Breast epithelium (tissue), 4 donors: ENCODE results near the gene GOLGA7B. TPM values are rescaled to one million over a fixed set of nuclear protein-coding genes. Genes with fewer than 3 reads are reported as not detected.
"Not testable (repeated sequence)": the region's sequence is repeated elsewhere in the genome, so short reads cannot be mapped to it uniquely, and the experiment has no call there.

Source experiments
- DNase-seq, 2 donors: peaks; one replicate each; pipeline ENCODE4 v3.0.0-alpha.2; 2019; ENCODE audit warnings: low spot score in 2 of 2
- H3K27ac ChIP-seq, 2 donors: fragments of 200-600 bp; sonication (generic) in 1 of 2; one replicate each; pipeline ENCODE4 v1.5.1; 2016 to 2019; ENCODE audit warnings: mild to moderate bottlenecking in 1 of 2
- H3K27me3 ChIP-seq, 2 donors: fragments of 200-600 bp; sonication (generic) in 1 of 2; one replicate each; pipeline versions ENCODE4 v1.5.1 to v1.6.0; 2017 to 2019; ENCODE audit warnings: control low read depth in 1 of 2, mild to moderate bottlenecking in 1 of 2
- H3K36me3 ChIP-seq: fragments of 200-600 bp; one replicate; pipeline ENCODE4 v1.5.1; 2019
- H3K4me1 ChIP-seq, 2 donors: fragments of 200-600 bp; sonication (generic); one replicate each; pipeline ENCODE4 v1.5.1; 2016 to 2019; ENCODE audit warnings: control low read depth in 1 of 2
- H3K4me3 ChIP-seq, 3 donors: fragments of 200-600 bp; sonication (generic); 1 replicate in 2 of 3; 2 replicates in 1 of 3; pipeline ENCODE4 v1.5.1; 2016 to 2019; ENCODE audit warnings: mild to moderate bottlenecking in 3 of 3, moderate library complexity in 2 of 3
- H3K9me3 ChIP-seq, 2 donors: fragments of 200-600 bp; sonication (generic) in 1 of 2; one replicate each; pipeline ENCODE4 v1.5.1; 2016 to 2019; ENCODE audit warnings: control low read depth in 1 of 2
- POLR2A ChIP-seq: fragments of 450-650 bp; IDR thresholded peaks from one replicate; pipeline ENCODE4 v1.6.1; 2016; ENCODE audit warnings: antibody characterized with exemption, mild to moderate bottlenecking, moderate library complexity
- POLR2AphosphoS5 ChIP-seq, 3 donors: sonication (generic); formaldehyde crosslinking; IDR thresholded peaks; one replicate each; pipeline ENCODE4 v1.6.1; 2017; ENCODE audit warnings: antibody characterized with exemption in 3 of 3
- intact Hi-C: fragments of 100-400 bp; cut with DNase I; formaldehyde crosslinking; loops from one replicate; pipeline ENCODE4 v1.15.1; 2023; ENCODE audit warnings: low total_unique reads
- total RNA-seq, 3 donors: library from RNA; depleted of rRNA; stranded (reverse); fragments of >200 nt; gene quantifications; one replicate each; pipeline ENCODE4 v1.1.0, GENCODE V29; 2016
- TF ChIP-seq, protein P1 (sequence below), 3 donors: fragments of 450-650 bp; IDR thresholded peaks; one replicate each; pipeline ENCODE4 v1.5.1; 2016 to 2017; ENCODE audit warnings: antibody characterized with exemption in 3 of 3, mild to moderate bottlenecking in 3 of 3, moderate library complexity in 3 of 3

The GOLGA7B gene
- total RNA-seq, 3 donors from 2014 or later, result 0.33 to 3.2 (median 0.59) TPM

DNA sequence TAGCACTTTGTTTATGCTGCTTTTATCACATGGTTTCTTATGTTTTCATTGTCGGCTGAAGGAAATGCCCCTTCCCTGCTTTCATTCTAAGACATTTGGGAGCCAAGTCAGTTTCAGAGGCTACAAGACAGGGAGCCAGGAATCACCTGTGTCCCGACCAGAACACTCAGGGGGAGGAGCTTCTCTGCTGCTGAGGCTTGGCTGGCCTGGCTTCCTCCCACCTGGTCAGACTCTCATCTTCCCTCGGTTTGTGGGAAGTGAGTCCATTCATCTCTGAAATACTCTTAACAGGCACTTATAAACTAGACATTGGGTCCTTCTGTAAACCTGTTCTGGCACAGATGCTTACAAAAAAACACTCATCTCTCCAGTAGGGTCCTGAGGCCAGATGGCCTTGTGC, 19.6 kb upstream of the GOLGA7B start:
- Histone ChIP-seq H3K27me3 (no peaks in the 10 kb centered on the region), H3K4me1 (no peaks in the 10 kb centered on the region), H3K9me3 (no peaks in the 10 kb centered on the region), H3K36me3 (no peaks in the 10 kb centered on the region), H3K4me3 (no peak overlapping the region), H3K27ac (no peak overlapping the region)
- no peak for TF ChIP-seq POLR2AphosphoS5 (IDR thresholded peaks at IDR 0.05)
- no peak for TF ChIP-seq POLR2A
- TF ChIP-seq, protein P1, sequence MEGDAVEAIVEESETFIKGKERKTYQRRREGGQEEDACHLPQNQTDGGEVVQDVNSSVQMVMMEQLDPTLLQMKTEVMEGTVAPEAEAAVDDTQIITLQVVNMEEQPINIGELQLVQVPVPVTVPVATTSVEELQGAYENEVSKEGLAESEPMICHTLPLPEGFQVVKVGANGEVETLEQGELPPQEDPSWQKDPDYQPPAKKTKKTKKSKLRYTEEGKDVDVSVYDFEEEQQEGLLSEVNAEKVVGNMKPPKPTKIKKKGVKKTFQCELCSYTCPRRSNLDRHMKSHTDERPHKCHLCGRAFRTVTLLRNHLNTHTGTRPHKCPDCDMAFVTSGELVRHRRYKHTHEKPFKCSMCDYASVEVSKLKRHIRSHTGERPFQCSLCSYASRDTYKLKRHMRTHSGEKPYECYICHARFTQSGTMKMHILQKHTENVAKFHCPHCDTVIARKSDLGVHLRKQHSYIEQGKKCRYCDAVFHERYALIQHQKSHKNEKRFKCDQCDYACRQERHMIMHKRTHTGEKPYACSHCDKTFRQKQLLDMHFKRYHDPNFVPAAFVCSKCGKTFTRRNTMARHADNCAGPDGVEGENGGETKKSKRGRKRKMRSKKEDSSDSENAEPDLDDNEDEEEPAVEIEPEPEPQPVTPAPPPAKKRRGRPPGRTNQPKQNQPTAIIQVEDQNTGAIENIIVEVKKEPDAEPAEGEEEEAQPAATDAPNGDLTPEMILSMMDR (IDR thresholded peaks at IDR 0.05), result no peak
- DNase-seq, result no peak
- intact Hi-C loops, result no loop called here

DNA sequence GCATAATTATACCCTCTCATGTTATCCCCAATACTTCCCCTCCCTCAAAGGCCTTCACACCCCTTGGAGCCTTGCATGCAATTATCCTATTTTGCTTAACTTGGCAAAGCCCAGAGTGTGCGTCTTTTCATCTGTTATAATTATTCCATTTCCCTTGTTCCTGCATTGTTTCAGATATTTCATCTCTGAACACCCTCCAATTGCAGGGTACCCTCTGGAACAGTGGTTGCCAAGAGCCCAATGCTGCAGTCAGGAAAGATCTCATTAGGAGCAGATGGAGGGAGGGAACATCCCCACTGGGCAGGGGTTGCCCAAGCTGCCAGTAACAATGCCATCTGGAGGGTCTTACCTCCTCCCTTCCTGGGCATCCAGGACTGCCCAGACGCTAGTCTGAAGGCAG, 18.4 kb upstream of the GOLGA7B start:
- no peaks in the 10 kb centered on the region for H3K27me3 ChIP-seq
- no peak overlapping the region for H3K4me3 ChIP-seq
- no peaks in the 10 kb centered on the region for H3K9me3 ChIP-seq
- H3K36me3 ChIP-seq, result no peaks in the 10 kb centered on the region
- intact Hi-C loops, result no loop called here
- no peak for TF ChIP-seq POLR2A
- TF ChIP-seq, protein P1 (IDR thresholded peaks at IDR 0.05), result no peak
- no peak for TF ChIP-seq POLR2AphosphoS5 (IDR thresholded peaks at IDR 0.05)
- DNase-seq, result no peak
- no peak overlapping the region for H3K27ac ChIP-seq
- H3K4me1 ChIP-seq, result no peaks in the 10 kb centered on the region

DNA sequence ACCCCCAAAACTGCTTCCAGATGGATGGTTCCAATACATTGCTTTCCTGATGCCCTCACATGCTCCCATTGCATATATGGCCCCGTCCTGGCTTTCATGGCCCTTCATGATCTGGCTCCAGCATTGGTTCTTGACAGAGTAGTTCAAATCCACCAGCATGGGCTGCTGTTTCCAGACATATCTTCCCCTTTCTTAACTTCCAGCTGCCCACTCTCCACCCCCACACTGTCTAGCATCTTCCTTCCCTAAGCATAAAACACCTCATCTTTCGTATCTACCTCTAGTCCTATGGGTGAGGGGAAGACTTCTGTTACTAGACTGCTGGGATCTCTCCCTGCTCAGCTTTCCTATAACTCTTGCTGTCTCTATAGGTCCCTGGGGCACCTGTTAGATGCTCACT, 13.2 kb upstream of the GOLGA7B start:
- Histone ChIP-seq H3K27ac (no peak overlapping the region), H3K27me3 (no peaks in the 10 kb centered on the region), H3K9me3 (no peaks in the 10 kb centered on the region), H3K36me3 (no peaks in the 10 kb centered on the region), H3K4me1 (no peaks in the 10 kb centered on the region), H3K4me3 (no peak overlapping the region)
- no peak for DNase-seq
- intact Hi-C loops, result no loop called here
- TF ChIP-seq, protein P1 (IDR thresholded peaks at IDR 0.05), result no peak
- TF ChIP-seq POLR2A (no peak), POLR2AphosphoS5 (IDR thresholded peaks at IDR 0.05) (no peak)

DNA sequence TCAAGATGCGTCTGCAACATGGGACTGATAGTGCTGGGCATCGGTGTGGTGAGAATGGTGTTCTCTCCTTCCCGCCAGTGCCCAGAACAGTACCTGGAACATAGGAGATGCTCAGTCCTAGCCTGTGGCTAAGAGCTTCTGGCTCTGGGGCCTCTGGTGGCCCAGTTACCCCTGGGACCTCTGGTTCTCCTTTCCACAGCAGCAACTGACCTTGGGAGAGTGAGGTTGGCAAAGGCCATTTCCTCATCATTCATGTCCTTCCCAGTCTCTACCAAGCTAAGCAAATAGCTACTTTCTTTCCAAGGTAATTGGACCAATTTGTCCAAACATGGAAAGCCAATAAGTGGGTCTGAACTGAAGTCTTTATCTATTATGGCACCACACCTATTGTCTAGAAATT, 11.6 kb upstream of the GOLGA7B start:
- Histone ChIP-seq H3K4me3 (no peak overlapping the region), H3K4me1 (no peaks in the 10 kb centered on the region), H3K36me3 (no peaks in the 10 kb centered on the region), H3K27ac (no peak overlapping the region), H3K27me3 (no peaks in the 10 kb centered on the region), H3K9me3 (no peaks in the 10 kb centered on the region)
- DNase-seq, result no peak
- TF ChIP-seq POLR2AphosphoS5 (IDR thresholded peaks at IDR 0.05) (no peak), POLR2A (no peak)
- TF ChIP-seq, protein P1 (IDR thresholded peaks at IDR 0.05), result no peak
- intact Hi-C loops, result no loop called here

DNA sequence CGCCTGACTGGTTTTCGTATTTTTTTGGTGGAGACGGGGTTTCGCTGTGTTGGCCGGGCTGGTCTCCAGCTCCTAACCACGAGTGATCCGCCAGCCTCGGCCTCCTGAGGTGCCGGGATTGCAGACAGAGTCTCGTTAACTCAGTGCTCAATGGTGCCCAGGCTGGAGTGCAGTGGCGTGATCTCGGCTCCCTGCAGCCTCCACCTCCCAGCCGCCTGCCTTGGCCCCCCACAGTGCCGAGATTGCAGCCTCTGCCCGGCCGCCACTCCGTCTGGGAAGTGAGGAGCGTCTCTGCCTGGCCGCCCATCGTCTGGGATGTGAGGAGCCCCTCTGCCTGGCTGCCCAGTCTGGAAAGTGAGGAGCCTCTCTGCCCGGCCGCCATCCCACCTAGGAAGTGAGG, 8.5 kb upstream of the GOLGA7B start:
- H3K27ac ChIP-seq, H3K36me3 ChIP-seq, DNase-seq, H3K9me3 ChIP-seq, H3K4me1 ChIP-seq, H3K4me3 ChIP-seq, H3K27me3 ChIP-seq, intact Hi-C loops: not testable (repeated sequence)

DNA sequence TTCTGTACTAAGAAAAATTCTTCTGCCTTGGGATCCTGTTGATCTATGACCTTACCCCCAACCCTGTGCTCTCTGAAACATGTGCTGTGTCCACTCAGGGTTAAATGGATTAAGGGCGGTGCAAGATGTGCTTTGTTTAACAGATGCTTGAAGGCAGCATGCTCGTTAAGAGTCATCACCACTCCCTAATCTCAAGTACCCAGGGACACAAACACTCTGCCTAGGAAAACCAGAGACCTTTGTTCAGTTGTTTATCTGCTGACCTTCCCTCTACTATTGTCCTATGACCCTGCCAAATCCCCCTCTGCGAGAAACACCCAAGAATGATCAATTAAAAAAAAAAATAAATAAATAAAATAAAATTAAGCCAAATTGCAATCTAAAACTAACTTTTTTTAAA, 7.5 kb upstream of the GOLGA7B start:
- H3K4me3 ChIP-seq, intact Hi-C loops, H3K4me1 ChIP-seq, H3K27me3 ChIP-seq, H3K9me3 ChIP-seq, H3K36me3 ChIP-seq, DNase-seq, H3K27ac ChIP-seq: not testable (repeated sequence)
